Measurements from ENCODE around the gene NEUROG2.
"Not testable (repeated sequence)": the region's sequence is repeated elsewhere in the genome, so short reads cannot be mapped to it uniquely, and the experiment has no call there.

GRCh38 chr4:112522431-112522830 lies 6.5 kb upstream of the NEUROG2 start:
- TF ChIP-seq CTCF (IDR thresholded peaks at IDR 0.05; ENCODE audit: low read depth, low read length); POLR2A (IDR thresholded peaks at IDR 0.05; ENCODE audit: extremely low read depth, insufficient read length); MAX (IDR thresholded peaks at IDR 0.05; ENCODE audit: low read depth, low read length); MYC (IDR thresholded peaks at IDR 0.05; ENCODE audit: low read depth, low read length): not testable (repeated sequence)
